ENCODE measurements around the gene GALNTL6.

The GALNTL6 gene

GRCh38 chr4:173045571-173045970 lies 1232.4 kb downstream of the GALNTL6 start:
- DNase-seq = no peak

GRCh38 chr4:173046144-173046543 lies 1232.9 kb downstream of the GALNTL6 start:
- no peak for DNase-seq

- no peak for DNase-seq
These were observed 1233.6 kb downstream of the GALNTL6 start for GRCh38 chr4:173046818-173047217.

GRCh38 chr4:173051232-173051631 lies 1238.0 kb downstream of the GALNTL6 start:
- DNase-seq = no peak

- DNase-seq = no peak
These were observed 1238.5 kb downstream of the GALNTL6 start for GRCh38 chr4:173051716-173052115.

- DNase-seq = no peak
These were observed 1239.2 kb downstream of the GALNTL6 start for GRCh38 chr4:173052439-173052838.

- no peak for DNase-seq
These were observed 1243.1 kb downstream of the GALNTL6 start for GRCh38 chr4:173056271-173056670.

- peak; percentile 67 for DNase-seq
These were observed 1243.5 kb downstream of the GALNTL6 start for GRCh38 chr4:173056710-173057109.

- DNase-seq = peak; percentile 29
These were observed 1244.2 kb downstream of the GALNTL6 start for GRCh38 chr4:173057442-173057841.

GRCh38 chr4:173057901-173058300 lies 1244.7 kb downstream of the GALNTL6 start:
- DNase-seq = no peak

GRCh38 chr4:173061160-173061559 lies 1248.0 kb downstream of the GALNTL6 start:
- DNase-seq = no peak

GRCh38 chr4:173073939-173074500 lies 1260.8 kb downstream of the GALNTL6 start:
- no peak for DNase-seq

GRCh38 chr4:173074501-173074946 lies 1261.3 kb downstream of the GALNTL6 start:
- no peak for DNase-seq

GRCh38 chr4:173076903-173077634 lies 1263.9 kb downstream of the GALNTL6 start:
- DNase-seq = no peak

GRCh38 chr4:173088144-173088543 lies 1274.9 kb downstream of the GALNTL6 start:
- no peak for DNase-seq
